Measurements from ENCODE around the gene HOXA6. TPM values are rescaled to one million over a fixed set of nuclear protein-coding genes. Genes with fewer than 3 reads are reported as not detected.
A peak's percentile ranks its signal among the peaks of the same experiment; 100 is the strongest.

The HOXA6 gene
- total and polyA plus RNA-seq, 2 of the 4 experiments (the other 2 are of a cell fraction): 1.4 to 1.8 TPM

DNA sequence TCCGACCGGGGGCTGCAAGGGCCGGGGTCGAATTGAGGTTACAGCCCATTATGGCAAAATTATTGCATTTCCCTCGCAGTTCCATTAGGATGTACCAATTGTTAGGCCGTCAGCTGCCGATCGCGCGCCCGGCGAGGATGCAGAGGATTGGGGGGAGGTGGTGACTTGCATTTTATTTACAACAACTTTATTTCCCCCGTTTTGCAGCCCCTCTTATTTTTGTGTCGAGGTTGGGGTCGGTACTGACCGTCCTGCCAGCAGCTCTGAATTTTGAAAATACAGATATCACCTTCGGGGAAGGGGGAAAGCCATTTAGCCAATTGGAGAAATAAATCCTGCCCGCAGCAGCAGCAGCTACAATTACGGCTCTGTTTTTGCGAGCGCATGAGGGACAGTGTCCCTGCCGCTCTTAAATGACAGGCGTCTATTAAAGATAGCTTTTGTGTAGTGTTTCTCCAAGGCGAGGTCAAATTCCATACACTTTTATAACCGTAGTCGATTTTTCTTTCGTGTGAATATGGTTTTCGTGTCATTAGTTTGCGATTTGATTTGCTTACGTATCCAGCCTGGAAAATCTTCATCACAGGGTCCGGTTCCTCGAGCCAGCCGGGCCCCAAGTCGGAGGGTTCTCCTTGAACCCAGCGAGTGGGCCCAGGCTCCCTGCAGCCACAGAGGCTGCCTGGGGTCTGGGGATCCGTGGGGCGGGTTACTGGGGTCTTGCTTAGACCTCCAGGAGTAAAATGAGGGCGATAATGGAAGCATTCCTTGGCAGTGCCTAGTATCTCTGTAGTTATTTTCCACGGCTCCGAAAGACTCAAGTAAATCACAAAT, 3.4 kb downstream of the HOXA6 start:
- Histone ChIP-seq H3K27ac (ENCODE audit: insufficient read depth, low read length) (peak overlapping the region; percentile 80), H3K4me1 (ENCODE audit: control insufficient read depth, insufficient read depth, low read length) (peaks cover 18% of the 10 kb centered on the region), H4K91ac (ENCODE audit: insufficient read depth, low read depth, low read length) (peak overlapping the region; percentile 76), H3K9me1 (ENCODE audit: insufficient read depth, low read length) (no peaks in the 10 kb centered on the region), H2BK15ac (ENCODE audit: low read depth, low read length) (peak overlapping the region; percentile 33; the same call in 2 of the 3 replicates), H2BK5ac (ENCODE audit: low read depth, low read length, poor library complexity, severe bottlenecking) (peak overlapping the region; percentile 66), H2BK120ac (ENCODE audit: low read depth, low read length) (peak overlapping the region; percentile 73), H3K4me3 (ENCODE audit: insufficient read depth, low read depth, low read length) (peak overlapping the region; percentile 40), H2BK20ac (ENCODE audit: low read depth, low read length) (no peak overlapping the region; the same call in 1 of the 2 replicates), H4K5ac (ENCODE audit: low read depth, low read length) (peak overlapping the region; percentile 76), H3K18ac (ENCODE audit: low read depth, low read length) (peak overlapping the region; percentile 77), H2AK5ac (ENCODE audit: low read depth, low read length) (no peak overlapping the region), H3K79me1 (ENCODE audit: low read depth in 1 of 2, low read length in 2 of 2) (peaks cover 9 to 37% of the 10 kb centered on the region in 2 experiments; a peak in 3 of 4 replicates), H3K14ac (replicated peaks; ENCODE audit: low read depth, low read length) (peak overlapping the region; percentile 51), H3K4me2 (ENCODE audit: low read depth, low read length) (peak overlapping the region; percentile 83), H2AK9ac (replicated peaks; ENCODE audit: low read depth, low read length, poor library complexity) (no peak overlapping the region), H2AFZ (replicated peaks; ENCODE audit: low read length, poor library complexity) (peak overlapping the region; percentile 90), H3K36me3 (ENCODE audit: control insufficient read depth, insufficient read depth, low read length) (peaks cover 9% of the 10 kb centered on the region), H3K9me3 (ENCODE audit: control insufficient read depth, insufficient read depth, low read length) (no peaks in the 10 kb centered on the region), H3K23ac (ENCODE audit: low read depth, low read length) (peak overlapping the region; percentile 86), H3K27me3 (ENCODE audit: control insufficient read depth, insufficient read depth, low read length) (no peaks in the 10 kb centered on the region), H4K8ac (ENCODE audit: low read depth in 2 of 2, low read length in 2 of 2) (peak overlapping the region; percentile 58 to 84), H3K56ac (ENCODE audit: extremely low read depth, insufficient read depth, low read length) (peak overlapping the region; percentile 56), H3K4ac (ENCODE audit: low read depth, low read length) (peak overlapping the region; percentile 79), H4K20me1 (ENCODE audit: insufficient read depth, low read length) (no peaks in the 10 kb centered on the region), H3K9ac (ENCODE audit: low read depth, low read length) (peak overlapping the region; percentile 87)
- TF ChIP-seq NFE2L2 (IDR thresholded peaks at IDR 0.05; ENCODE audit: low read depth, low read length): 0 out of 2 replicates have a peak, but pooled peaks have one; percentile 3
- TF ChIP-seq POLR2A (IDR thresholded peaks at IDR 0.05; ENCODE audit: low read depth, low read length): peak; percentile 45; the same call in 1 of the 2 replicates
- TF ChIP-seq, protein P1, sequence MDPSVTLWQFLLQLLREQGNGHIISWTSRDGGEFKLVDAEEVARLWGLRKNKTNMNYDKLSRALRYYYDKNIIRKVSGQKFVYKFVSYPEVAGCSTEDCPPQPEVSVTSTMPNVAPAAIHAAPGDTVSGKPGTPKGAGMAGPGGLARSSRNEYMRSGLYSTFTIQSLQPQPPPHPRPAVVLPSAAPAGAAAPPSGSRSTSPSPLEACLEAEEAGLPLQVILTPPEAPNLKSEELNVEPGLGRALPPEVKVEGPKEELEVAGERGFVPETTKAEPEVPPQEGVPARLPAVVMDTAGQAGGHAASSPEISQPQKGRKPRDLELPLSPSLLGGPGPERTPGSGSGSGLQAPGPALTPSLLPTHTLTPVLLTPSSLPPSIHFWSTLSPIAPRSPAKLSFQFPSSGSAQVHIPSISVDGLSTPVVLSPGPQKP (IDR thresholded peaks at IDR 0.05; ENCODE audit: borderline replicate concordance, low read depth, low read length): no peak
- intact Hi-C loops (cut with micrococcal nuclease): loop anchor here (1.0 to 5.0 kb wide), 4 partner anchors 458 to 1282 kb away; no protein-coding TSS in a partner anchor
- ChIA-PET POLR2A (ENCODE audit: unreplicated experiment) (interaction anchor here (1.3 kb wide), 1 partner anchor 36 kb away, joined by 5 read pairs; no protein-coding TSS in a partner anchor), CTCF (interaction anchor here (0.5 to 2.0 kb wide), 24 partner anchors 8 to 1887 kb away, joined by 3 to 9 read pairs (median 4); partner anchors contain the start of gene HOXA3)
- WGBS, 2 experiments (ENCODE audit: extremely low coverage in 2 of 2, insufficient read length in 1 of 2): 0% methylated on average over 2 of the region's 40 CpGs; no CpG with 5 or more reads in 1 of the 2 experiments
- ATAC-seq (ENCODE audit: low read depth) (no peak), DNase-seq (peak; percentile 72)
- in situ Hi-C loops (cut with MboI; ENCODE audit: low sequenced_read_pairs): loop anchor here (5.0 to 10.0 kb wide), 3 partner anchors 42 to 949 kb away; partner anchors contain the start of gene HOXA2
- no TSS peak for BruUV-seq (replicated peaks)
- dilution Hi-C loops (cut with HindIII; ENCODE audit: low sequenced_read_pairs, unreplicated experiment): no loop called here
